GM21360 (cell line): ENCODE data around the gene NCKAP5.

Experiments
- ATAC-seq: cut with Tn5 transposase; IDR thresholded peaks from one replicate; pipeline ENCODE4 v1.9.1; 2021; ENCODE audit warnings: mild to moderate bottlenecking, moderate library complexity; ENCODE audit not compliant: unreplicated experiment

The NCKAP5 gene

GRCh38 chr2:133123904-133124303 is 444.4 kb downstream of the NCKAP5 start:
- no peak for ATAC-seq

- ATAC-seq: no peak
These were observed 444.9 kb downstream of the NCKAP5 start for GRCh38 chr2:133123393-133123792.

GRCh38 chr2:133122529-133122928 is 445.7 kb downstream of the NCKAP5 start:
- no peak for ATAC-seq

GRCh38 chr2:133120310-133120709 is 448.0 kb downstream of the NCKAP5 start:
- ATAC-seq: no peak

GRCh38 chr2:133110201-133110600 is 458.1 kb downstream of the NCKAP5 start:
- ATAC-seq: no peak

GRCh38 chr2:133109772-133110171 is 458.5 kb downstream of the NCKAP5 start:
- ATAC-seq: no peak

- ATAC-seq: no peak
These were observed 461.0 kb downstream of the NCKAP5 start for GRCh38 chr2:133107058-133107815.

GRCh38 chr2:133104871-133105270 is 463.4 kb downstream of the NCKAP5 start:
- ATAC-seq: no peak

GRCh38 chr2:133098787-133099186 is 469.5 kb downstream of the NCKAP5 start:
- ATAC-seq: no peak

GRCh38 chr2:133097666-133098065 is 470.6 kb downstream of the NCKAP5 start:
- no peak for ATAC-seq

GRCh38 chr2:133092571-133092970 is 475.7 kb downstream of the NCKAP5 start:
- no peak for ATAC-seq

GRCh38 chr2:133090358-133090757 is 477.9 kb downstream of the NCKAP5 start:
- no peak for ATAC-seq

- ATAC-seq: no peak
These were observed 482.1 kb downstream of the NCKAP5 start for GRCh38 chr2:133086176-133086575.

GRCh38 chr2:133085646-133086045 is 482.6 kb downstream of the NCKAP5 start:
- no peak for ATAC-seq

- ATAC-seq: no peak
These were observed 486.2 kb downstream of the NCKAP5 start for GRCh38 chr2:133082034-133082433.

- ATAC-seq: no peak
These were observed 487.4 kb downstream of the NCKAP5 start for GRCh38 chr2:133080822-133081221.

GRCh38 chr2:133078667-133079411 is 489.4 kb downstream of the NCKAP5 start:
- ATAC-seq: no peak

- ATAC-seq: no peak
These were observed 490.9 kb downstream of the NCKAP5 start for GRCh38 chr2:133077269-133077822.

GRCh38 chr2:133072837-133073694 is 495.2 kb downstream of the NCKAP5 start:
- ATAC-seq: no peak

GRCh38 chr2:133063775-133064174 is 504.5 kb downstream of the NCKAP5 start:
- no peak for ATAC-seq
